ENCODE results near the gene BHLHA9. TPM values are rescaled to one million over a fixed set of nuclear protein-coding genes. Genes with fewer than 3 reads are reported as not detected.
A peak's percentile ranks its signal among the peaks of the same experiment; 100 is the strongest.
"Not testable (repeated sequence)": the region's sequence is repeated elsewhere in the genome, so short reads cannot be mapped to it uniquely, and the experiment has no call there.

Gene BHLHA9
- total RNA-seq, 2 donors from 2014 or later: not detected

GRCh38 chr17:1289695-1290094, 19.5 kb downstream of the BHLHA9 start:
- no peak for DNase-seq
- intact Hi-C loops (cut with DNase I): no loop called here
- ATAC-seq: no peak

- intact Hi-C loops (cut with DNase I): no loop called here
- DNase-seq (no peak), ATAC-seq (no peak)
Measured at GRCh38 chr17:1290676-1291075, 20.4 kb downstream of the BHLHA9 start.

DNA sequence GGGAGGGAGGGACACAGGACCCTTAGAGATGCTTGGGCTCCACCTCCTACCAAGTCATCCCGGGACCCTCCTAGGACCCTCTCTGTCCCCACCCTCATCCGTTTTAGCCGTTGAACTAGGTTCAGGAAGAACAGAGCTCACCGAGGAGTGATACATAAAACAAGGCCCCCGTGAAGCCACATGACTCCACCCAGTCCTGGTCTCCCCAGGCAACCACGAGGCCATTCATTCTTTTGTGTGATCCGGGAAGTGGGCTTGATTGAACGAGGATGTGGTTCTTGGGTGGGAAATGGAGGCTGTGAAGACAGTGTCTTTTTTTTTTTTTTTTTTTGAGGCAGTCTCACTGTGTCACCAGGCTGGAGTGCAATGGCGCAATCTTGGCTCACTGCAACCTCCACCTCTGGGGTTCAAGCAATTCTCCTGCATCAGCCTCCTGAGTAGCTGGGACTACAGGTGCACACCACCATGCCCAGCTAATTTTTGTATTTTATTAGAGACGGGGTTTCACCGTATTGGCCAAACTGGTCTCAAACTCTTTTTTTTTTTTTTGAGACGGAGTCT, 24.0 kb downstream of the BHLHA9 start:
- no peak for DNase-seq
- intact Hi-C loops (cut with DNase I): no loop called here

GRCh38 chr17:1298606-1299005, 28.4 kb downstream of the BHLHA9 start:
- intact Hi-C loops (cut with DNase I): no loop called here
- ATAC-seq (no peak), DNase-seq (no peak)

More for the DNA sequence above, 24.0 kb downstream of the BHLHA9 start:
- peak; percentile 30 to 65 for ATAC-seq

GRCh38 chr17:1299552-1300370, 29.5 kb downstream of the BHLHA9 start:
- DNase-seq (no peak), ATAC-seq (peak in 1 of 2 donors; percentile 15)
- intact Hi-C loops (cut with DNase I): no loop called here

- intact Hi-C loops (cut with DNase I): no loop called here
- DNase-seq: no peak
- ATAC-seq: no peak
Measured at GRCh38 chr17:1300371-1300905, 30.2 kb downstream of the BHLHA9 start.

- peak in 1 of 2 donors; percentile 48 for ATAC-seq
- DNase-seq: no peak
- intact Hi-C loops (cut with DNase I): no loop called here
Measured at GRCh38 chr17:1301546-1301945, 31.3 kb downstream of the BHLHA9 start.

- intact Hi-C loops (cut with DNase I): no loop called here
- no peak for DNase-seq
- ATAC-seq: no peak
Measured at GRCh38 chr17:1302761-1303160, 32.5 kb downstream of the BHLHA9 start.

- ATAC-seq: no peak
- no peak for DNase-seq
- intact Hi-C loops (cut with DNase I): no loop called here
Measured at GRCh38 chr17:1304522-1304921, 34.3 kb downstream of the BHLHA9 start.

GRCh38 chr17:1304962-1305563, 34.8 kb downstream of the BHLHA9 start:
- ATAC-seq (no peak), DNase-seq (no peak)
- intact Hi-C loops (cut with DNase I): no loop called here

DNA sequence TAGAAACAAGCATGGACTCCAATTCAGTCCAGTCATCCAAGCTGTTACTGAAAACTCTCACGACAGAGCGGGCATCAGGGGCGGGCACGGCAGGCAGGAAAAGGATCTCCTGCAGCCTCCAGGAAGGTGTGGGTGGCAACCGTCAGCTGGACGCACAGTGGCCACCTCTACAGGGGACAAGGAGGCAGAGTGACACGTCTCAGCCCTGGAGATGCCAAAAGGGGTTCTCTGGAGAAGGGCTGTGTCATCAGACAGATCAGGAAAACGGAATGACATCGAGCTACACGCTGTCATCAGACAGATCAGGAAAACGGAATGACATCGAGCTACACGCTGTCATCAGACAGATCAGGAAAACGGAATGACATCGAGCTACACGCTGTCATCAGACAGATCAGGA, 37.6 kb downstream of the BHLHA9 start:
- ATAC-seq; intact Hi-C loops (cut with DNase I): not testable (repeated sequence)

GRCh38 chr17:1312261-1312870, 42.1 kb downstream of the BHLHA9 start:
- no peak for DNase-seq
- intact Hi-C loops (cut with DNase I): loop anchor here in 1 of 2 donors (2.0 kb wide), 1 partner anchor 20 kb away; no protein-coding TSS in a partner anchor
- ATAC-seq: no peak

More for the DNA sequence above, 37.6 kb downstream of the BHLHA9 start:
- DNase-seq: not testable (repeated sequence)

- peak in 1 of 2 donors; percentile 62 for ATAC-seq
- DNase-seq: no peak
- intact Hi-C loops (cut with DNase I): loop anchor here in 1 of 2 donors (2.0 kb wide), 1 partner anchor 21 kb away; no protein-coding TSS in a partner anchor
Measured at GRCh38 chr17:1313270-1314005, 43.2 kb downstream of the BHLHA9 start.

- intact Hi-C loops (cut with DNase I): no loop called here
- DNase-seq (peak; percentile 52), ATAC-seq (peak; percentile 27 to 71)
Measured at GRCh38 chr17:1315409-1315808, 45.2 kb downstream of the BHLHA9 start.

GRCh38 chr17:1315891-1316403, 45.7 kb downstream of the BHLHA9 start:
- DNase-seq (no peak), ATAC-seq (peak; percentile 44 to 83)
- intact Hi-C loops (cut with DNase I): no loop called here
